HCT116 (cell line): ENCODE measurements around the gene L1CAM.

Experiments used
- CEBPB ChIP-seq: IDR thresholded peaks from 2 replicates; pipeline ENCODE4 v1.6.1; 2012; ENCODE audit warnings: low read depth
- CTCF ChIP-seq, 3 experiments: fragments of 200-600 bp in 1 of 3; sonication (generic) in 1 of 3; IDR thresholded peaks in 2 of 3; conservative IDR thresholded peaks in 1 of 3; 2 replicates each; pipeline ENCODE4 v1.5.1; 2012 to 2017; ENCODE audit warnings: low read depth in 2 of 3, low read length in 2 of 3, antibody characterized with exemption in 1 of 3, borderline replicate concordance in 1 of 3, control low read depth in 1 of 3, mild to moderate bottlenecking in 1 of 3, mixed read lengths in 1 of 3, mixed run types in 1 of 3, moderate library complexity in 1 of 3; ENCODE audit not compliant: insufficient read depth in 1 of 3
- JUND ChIP-seq: IDR thresholded peaks from 2 replicates; pipeline ENCODE4 v1.6.1; 2012
- POLR2A ChIP-seq: IDR thresholded peaks from 2 replicates; pipeline ENCODE4 v1.7.0; 2011; ENCODE audit warnings: borderline replicate concordance; ENCODE audit not compliant: insufficient read depth, insufficient read length; ENCODE audit errors: extremely low read depth
- POLR2AphosphoS5 ChIP-seq: IDR thresholded peaks from 2 replicates; pipeline ENCODE4 v1.6.1; 2011; ENCODE audit warnings: mild to moderate bottlenecking, low read depth, low read length, moderate library complexity
- RAD21 ChIP-seq: IDR thresholded peaks from 2 replicates; pipeline ENCODE4 v1.6.1; 2012; ENCODE audit warnings: low read depth, mild to moderate bottlenecking
- YY1 ChIP-seq: IDR thresholded peaks from 2 replicates; pipeline ENCODE4 v1.6.1; 2011; ENCODE audit warnings: low read length, low read depth, moderate library complexity, mild to moderate bottlenecking; ENCODE audit not compliant: insufficient replicate concordance; ENCODE audit errors: extremely low read depth
- TF ChIP-seq, protein P1 (sequence below): IDR thresholded peaks from 2 replicates; pipeline ENCODE4 v1.6.1; 2012; ENCODE audit warnings: low read depth

GRCh38 chrX:153869473-153870287 lies 16.3 kb downstream of the L1CAM start:
- TF ChIP-seq POLR2AphosphoS5 (no peak), CTCF (IDR thresholded peaks at IDR 0.05 in 2 of 3, conservative IDR thresholded peaks at IDR 0.05 in 1 of 3; ENCODE audit: borderline replicate concordance in 1 of 3, insufficient read depth in 1 of 3, low read depth in 2 of 3, low read length in 2 of 3) (no peak), JUND (no peak), YY1 (no peak), POLR2A (no peak), RAD21 (no peak), CEBPB (no peak)
- TF ChIP-seq, protein P1, sequence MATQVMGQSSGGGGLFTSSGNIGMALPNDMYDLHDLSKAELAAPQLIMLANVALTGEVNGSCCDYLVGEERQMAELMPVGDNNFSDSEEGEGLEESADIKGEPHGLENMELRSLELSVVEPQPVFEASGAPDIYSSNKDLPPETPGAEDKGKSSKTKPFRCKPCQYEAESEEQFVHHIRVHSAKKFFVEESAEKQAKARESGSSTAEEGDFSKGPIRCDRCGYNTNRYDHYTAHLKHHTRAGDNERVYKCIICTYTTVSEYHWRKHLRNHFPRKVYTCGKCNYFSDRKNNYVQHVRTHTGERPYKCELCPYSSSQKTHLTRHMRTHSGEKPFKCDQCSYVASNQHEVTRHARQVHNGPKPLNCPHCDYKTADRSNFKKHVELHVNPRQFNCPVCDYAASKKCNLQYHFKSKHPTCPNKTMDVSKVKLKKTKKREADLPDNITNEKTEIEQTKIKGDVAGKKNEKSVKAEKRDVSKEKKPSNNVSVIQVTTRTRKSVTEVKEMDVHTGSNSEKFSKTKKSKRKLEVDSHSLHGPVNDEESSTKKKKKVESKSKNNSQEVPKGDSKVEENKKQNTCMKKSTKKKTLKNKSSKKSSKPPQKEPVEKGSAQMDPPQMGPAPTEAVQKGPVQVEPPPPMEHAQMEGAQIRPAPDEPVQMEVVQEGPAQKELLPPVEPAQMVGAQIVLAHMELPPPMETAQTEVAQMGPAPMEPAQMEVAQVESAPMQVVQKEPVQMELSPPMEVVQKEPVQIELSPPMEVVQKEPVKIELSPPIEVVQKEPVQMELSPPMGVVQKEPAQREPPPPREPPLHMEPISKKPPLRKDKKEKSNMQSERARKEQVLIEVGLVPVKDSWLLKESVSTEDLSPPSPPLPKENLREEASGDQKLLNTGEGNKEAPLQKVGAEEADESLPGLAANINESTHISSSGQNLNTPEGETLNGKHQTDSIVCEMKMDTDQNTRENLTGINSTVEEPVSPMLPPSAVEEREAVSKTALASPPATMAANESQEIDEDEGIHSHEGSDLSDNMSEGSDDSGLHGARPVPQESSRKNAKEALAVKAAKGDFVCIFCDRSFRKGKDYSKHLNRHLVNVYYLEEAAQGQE: no peak
